Hematopoietic multipotent progenitor cell (in vitro differentiated cells): ENCODE data around the gene CLEC10A. TPM values are rescaled to one million over a fixed set of nuclear protein-coding genes. Genes with fewer than 3 reads are reported as not detected.
"Not testable (repeated sequence)": the region's sequence is repeated elsewhere in the genome, so short reads cannot be mapped to it uniquely, and the experiment has no call there.

Experiments
- DNase-seq, 3 donors: peaks; one replicate each; pipeline ENCODE4 v3.0.0-alpha.2; 2011 to 2015; ENCODE audit warnings: low read depth in 2 of 3, low spot score in 2 of 3
- total RNA-seq: library from RNA; depleted of rRNA; stranded (reverse); fragments of >200 nt; gene quantifications from one replicate; pipeline ENCODE4 v1.2.3, GENCODE V29; 2012

Gene CLEC10A
- total RNA-seq, 1 donor = under 0.01 TPM

GRCh38 chr17:7077911-7078546 lies 2.0 kb downstream of the CLEC10A start:
- no peak for DNase-seq

DNA sequence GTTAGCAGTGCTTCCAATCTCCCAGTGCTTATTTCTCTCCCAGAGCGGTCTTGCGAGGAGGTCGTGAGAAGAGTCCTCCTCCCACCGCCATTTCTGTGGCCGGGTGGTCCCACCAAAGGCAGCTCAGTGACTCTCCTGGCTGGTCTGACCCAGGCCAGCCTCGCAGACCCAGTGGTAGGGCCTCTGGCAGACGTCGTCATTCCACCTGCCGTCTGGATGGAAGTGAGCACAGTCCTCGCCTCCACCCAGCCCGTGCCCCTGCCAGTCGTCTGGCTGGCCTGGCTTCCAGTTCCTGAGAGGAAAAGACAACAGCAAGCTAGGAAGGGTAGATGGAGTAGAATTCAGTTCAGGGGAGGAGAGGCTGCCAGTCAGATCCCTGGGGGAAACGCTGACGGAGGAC lies 5.1 kb downstream of the CLEC10A start:
- DNase-seq = no peak

DNA sequence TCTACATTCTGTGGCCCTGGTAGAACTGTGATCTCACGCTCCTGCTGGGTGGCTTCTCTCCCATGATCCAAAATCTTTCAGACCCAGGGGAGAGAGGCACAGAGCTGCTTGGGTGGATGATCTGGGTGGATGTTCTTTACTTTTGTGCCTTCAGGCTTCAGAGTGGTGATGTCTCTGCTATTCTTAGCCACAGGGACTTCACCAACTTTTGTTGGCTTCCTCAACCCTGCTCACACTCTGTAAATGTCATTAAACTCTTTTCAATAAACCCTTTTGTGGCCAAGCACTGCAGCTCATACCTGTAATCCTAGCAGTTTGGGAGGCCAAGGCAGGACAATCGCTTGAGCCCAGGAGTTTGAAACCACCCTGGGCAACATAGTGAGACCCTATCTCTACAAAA lies 7.6 kb downstream of the CLEC10A start:
- DNase-seq = no peak

GRCh38 chr17:7070712-7071111 lies 9.3 kb downstream of the CLEC10A start:
- no peak for DNase-seq

- DNase-seq = no peak
Measured at GRCh38 chr17:7068268-7068667, 11.8 kb downstream of the CLEC10A start.

DNA sequence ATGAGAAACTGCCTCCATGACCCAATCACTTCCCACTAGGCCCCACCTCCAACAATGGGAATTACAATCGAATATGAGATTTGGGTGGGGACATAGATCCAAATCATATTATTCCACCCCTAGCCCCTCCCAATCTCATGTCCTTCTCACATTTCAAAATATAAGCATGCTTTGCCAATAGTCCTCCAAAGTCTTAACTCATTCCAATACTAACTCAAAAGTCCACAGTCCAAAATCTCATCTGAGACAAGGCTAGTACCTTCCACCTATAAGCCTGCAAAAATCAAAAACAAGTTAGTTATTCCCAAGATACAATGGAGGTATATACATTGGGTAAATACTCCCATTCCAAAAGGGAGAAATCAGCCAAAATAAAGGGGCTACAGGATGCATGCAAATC lies 12.9 kb downstream of the CLEC10A start:
- no peak for DNase-seq

DNA sequence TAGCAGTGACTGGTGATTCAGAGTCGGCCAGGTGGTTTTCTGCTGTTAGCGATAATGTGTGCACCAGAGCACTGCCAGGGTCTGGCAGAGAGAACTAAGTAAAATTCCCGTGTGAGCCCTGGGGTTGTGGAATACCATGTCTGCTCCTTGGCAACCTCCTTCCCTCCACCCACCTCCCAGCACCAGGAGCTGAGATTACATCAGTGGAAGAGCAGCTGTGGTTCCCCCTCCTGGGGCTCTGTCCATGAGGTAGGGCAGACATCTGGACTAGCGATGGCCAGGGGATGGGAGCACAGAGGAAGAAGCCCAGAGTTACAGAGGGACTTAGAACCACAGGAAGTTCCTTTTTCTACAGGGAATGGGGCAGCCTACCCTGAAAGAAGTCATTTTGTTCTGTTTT lies 15.8 kb downstream of the CLEC10A start:
- no peak for DNase-seq

DNA sequence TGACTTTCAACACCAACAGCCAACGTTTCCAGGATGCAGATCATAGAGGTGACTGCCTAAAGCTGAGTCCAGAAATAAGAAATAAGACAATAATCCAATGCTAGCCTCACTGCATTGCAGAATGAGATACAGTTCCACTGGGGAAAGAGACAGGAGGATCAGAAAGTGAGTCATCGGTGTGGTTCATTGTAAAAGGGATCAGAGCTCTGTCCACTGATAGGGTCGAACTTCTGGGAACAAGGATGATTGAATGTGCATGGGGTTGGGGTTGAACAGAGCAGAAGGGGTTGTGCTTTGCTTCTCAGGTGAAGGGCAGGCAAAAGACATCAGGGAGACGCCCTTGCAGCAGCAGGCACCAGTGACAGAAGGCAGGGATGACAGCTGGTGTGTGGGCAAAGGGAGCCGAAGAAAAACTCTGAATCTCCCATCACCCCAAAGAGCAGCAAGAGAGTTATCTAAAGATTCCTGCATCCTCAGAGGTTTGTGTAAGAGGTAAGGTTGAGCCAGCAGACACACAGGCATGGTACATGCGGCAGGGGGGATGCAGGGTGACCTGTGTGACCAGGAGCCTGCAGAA lies 16.4 kb downstream of the CLEC10A start:
- DNase-seq = no peak

GRCh38 chr17:7060165-7060891 lies 19.7 kb downstream of the CLEC10A start:
- DNase-seq = peak in 2 of 3 donors; percentile 50 to 54

GRCh38 chr17:7058831-7059447 lies 21.1 kb downstream of the CLEC10A start:
- no peak for DNase-seq

DNA sequence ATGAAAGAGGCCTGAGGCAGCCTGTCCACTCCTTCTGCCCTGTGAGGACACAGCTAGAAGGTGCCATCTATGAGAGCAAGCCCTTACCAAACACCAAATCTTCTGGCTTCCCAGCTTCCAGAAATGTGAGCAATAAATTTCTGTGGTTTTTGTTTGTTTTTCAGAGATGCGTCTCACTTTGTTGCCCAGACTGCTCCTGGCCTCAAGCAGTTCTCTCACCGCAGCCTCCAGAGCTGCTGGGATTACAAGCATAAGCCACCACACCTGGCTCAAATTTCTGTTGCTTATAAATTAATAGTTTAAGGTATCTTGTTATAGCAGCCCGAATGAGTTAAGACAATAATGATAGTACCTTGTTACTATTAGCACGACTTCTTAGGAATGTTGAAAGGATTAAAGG lies 23.7 kb downstream of the CLEC10A start:
- no peak for DNase-seq

DNA sequence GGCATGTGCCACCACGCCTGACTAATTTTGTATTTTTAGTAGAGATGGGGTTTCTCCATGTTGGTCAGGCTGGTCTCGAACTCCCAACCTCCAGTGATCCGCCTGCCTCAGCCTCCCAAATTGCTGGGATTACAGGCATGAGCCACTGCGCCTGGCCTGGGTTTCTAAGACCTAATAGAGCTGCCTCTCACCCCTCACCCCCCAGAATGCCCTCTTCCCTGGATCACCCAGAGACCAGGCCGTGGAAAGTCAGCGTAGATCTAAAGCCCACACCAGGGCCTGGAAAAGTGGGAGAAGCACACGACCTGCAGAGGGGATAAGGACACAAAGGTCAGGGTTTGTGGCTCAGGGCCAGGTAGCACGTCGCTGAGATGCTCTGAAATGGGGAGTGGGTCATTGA lies 29.5 kb downstream of the CLEC10A start:
- not testable (repeated sequence) for DNase-seq

- DNase-seq = no peak
Measured at GRCh38 chr17:7048968-7049367, 31.1 kb downstream of the CLEC10A start.

- no peak for DNase-seq
Measured at GRCh38 chr17:7047566-7047965, 32.5 kb downstream of the CLEC10A start.

DNA sequence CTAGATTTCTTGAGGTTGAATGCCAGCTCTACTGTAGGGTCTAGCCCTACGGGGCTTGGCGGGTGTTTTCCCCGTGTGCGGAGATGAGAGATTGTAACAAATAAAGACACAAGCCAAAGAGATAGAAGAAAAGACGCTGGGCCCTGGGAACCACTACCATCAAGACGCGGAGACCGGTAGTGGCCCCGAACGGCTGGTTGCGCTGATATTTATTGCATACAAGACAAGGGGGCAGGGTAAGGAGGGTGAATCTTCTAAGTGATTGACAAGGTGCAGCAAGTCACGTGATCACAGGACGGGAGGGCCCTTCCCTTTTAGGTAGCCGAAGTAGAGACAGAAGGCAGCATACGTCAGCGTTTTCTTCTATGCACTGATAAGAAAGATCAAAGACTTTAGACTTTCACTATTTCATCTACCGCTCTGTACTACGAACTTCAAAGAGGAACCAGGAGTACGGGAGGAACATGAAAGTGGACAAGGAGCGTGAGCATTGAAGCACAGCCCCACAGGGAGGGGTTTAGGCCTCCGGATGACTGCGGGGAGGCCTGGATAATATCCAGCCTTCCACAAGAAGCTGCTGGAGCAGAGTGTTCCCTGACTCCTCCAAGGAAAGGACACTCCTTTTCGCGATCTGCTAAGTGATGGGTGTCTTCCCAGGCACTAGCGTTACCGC lies 33.2 kb downstream of the CLEC10A start:
- DNase-seq = peak in 2 of 3 donors; percentile 35 to 37

GRCh38 chr17:7046127-7046724 lies 33.8 kb downstream of the CLEC10A start:
- no peak for DNase-seq

DNA sequence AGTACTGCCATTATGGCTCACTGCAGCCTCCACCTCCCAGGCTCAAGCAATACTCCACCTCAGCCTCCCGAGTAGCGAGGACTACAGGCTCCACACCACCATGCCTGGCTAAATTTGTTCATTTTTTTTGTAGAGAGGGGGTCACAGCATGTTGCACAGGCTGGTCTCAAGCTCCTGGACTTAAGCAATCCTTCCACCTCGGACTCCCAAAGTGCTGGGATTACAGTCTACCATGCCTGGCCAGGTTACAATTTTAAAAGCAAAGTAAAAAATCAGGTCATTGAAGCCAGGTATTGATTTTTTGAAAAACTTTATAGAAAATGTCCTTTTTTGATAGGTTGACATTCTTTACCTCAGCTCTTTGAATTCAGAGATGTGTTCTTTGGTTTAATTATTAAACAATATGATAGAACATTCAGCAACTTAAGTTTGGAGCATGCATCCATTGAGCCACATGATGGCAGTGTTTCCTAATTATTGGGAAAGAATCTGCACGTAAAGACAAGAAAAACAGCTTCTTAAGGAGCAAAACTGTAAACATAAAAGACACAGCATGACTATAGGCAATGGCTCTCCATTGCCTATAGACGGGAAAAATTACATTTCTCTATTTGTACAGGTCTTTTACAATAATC lies 34.4 kb downstream of the CLEC10A start:
- peak in 2 of 3 donors; percentile 78 to 94 for DNase-seq

GRCh38 chr17:7043497-7044198 lies 36.4 kb downstream of the CLEC10A start, which contains the start of gene SLC16A11:
Gene SLC16A11 (minus strand): TSS chr17:7044092. CDS start chr17:7043513, 579 bp downstream.
- peak in 2 of 3 donors; percentile 45 to 55 for DNase-seq

- DNase-seq = no peak
Measured at GRCh38 chr17:7043182-7043496, 36.9 kb downstream of the CLEC10A start.
